Iris pigment epithelial cell (primary cell): ENCODE results near the gene BBOF1.

Experiments used
- DNase-seq: peaks from one replicate; pipeline ENCODE4 v3.0.0-alpha.2; 2011; ENCODE audit warnings: low read depth

Gene BBOF1

DNA sequence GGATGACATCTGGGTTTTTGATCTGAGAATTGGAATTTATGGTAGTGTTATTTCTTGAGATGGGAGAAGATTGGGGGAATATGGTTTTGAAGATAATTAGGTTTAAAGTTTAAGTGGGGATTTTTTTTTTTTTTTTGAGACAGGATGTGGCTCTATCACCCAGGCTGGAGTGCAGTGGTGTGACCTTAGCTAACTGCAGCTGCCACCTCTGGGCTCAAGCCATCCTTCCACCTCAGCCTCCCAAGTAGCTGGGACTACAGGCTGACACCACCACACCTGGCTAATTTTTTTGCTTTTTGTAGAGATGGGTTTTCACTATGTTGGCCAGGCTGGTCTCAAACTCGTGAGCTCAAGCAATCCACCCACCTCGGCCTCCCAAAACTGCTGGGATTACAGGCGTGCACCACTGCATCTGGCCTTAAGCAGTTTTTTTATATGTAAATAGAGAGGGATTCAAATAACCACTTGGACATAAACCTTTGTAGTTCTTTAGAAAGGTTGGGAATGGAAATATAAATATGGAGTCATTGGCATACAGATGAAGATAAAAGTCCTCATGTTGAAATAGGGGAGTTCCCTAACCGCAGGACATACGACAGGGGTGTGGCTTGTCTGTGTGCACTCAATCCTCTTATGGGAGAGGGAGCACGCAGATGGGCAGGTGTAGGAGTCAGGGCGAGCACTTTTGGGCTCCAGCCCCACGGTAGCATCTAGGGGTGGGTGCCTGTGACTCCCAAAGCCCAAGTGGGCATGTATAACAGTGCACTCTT lies 70.3 kb downstream of the BBOF1 start:
- DNase-seq, result no peak

GRCh38 chr14:74105381-74105780 lies 86.2 kb downstream of the BBOF1 start:
- no peak for DNase-seq

DNA sequence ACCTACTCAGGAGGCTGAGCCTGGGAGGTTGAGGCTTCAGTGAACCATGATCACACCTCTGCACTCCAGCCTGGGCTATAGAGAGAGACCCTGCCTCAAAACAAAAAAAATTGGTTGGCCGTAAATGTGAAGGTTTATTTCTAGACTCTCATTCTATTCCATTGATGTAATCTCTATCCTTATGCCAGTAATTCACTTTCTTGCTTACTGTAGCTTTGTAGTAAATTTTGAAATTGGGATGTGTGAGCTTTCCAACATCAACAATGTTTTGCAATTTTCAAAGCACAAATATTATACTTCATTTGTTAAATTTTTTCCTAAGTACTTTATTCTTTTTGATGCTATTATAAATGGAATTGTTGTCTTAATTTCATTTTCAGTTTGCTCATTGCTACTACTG lies 90.2 kb downstream of the BBOF1 start:
- peak; percentile 1 for DNase-seq

- peak; percentile 68 for DNase-seq
These were observed 92.5 kb downstream of the BBOF1 start for GRCh38 chr14:74111395-74112216.
